Thyroid gland (tissue), 4 donors: ENCODE measurements around the gene UROC1. TPM values are rescaled to one million over a fixed set of nuclear protein-coding genes. Genes with fewer than 3 reads are reported as not detected.

Source experiments
- DNase-seq, 2 donors: peaks; one replicate each; pipeline ENCODE4 v3.0.0-alpha.2; 2019
- H3K27ac ChIP-seq, 3 donors: fragments of 200-600 bp; sonication (generic); 1 replicate in 2 of 3; 2 replicates in 1 of 3; pipeline ENCODE4 v1.5.1; 2016 to 2019; ENCODE audit warnings: mild to moderate bottlenecking in 1 of 3, moderate library complexity in 1 of 3
- H3K27me3 ChIP-seq: fragments of 200-600 bp; sonication (generic); one replicate; pipeline ENCODE4 v1.5.1; 2019
- H3K36me3 ChIP-seq, 2 donors: fragments of 200-600 bp; sonication (generic); one replicate each; pipeline ENCODE4 v1.5.1; 2016 to 2019
- H3K4me1 ChIP-seq, 2 donors: fragments of 200-600 bp; sonication (generic); one replicate each; pipeline ENCODE4 v1.5.1; 2017 to 2019
- H3K4me3 ChIP-seq, 3 donors: fragments of 200-600 bp; sonication (generic); replicated peaks in 1 of 3; 1 replicate in 2 of 3; 2 replicates in 1 of 3; pipeline ENCODE4 v1.5.1; 2016; ENCODE audit warnings: mild to moderate bottlenecking in 1 of 3
- H3K9me3 ChIP-seq: fragments of 200-600 bp; sonication (generic); one replicate; pipeline ENCODE4 v1.5.1; 2017
- POLR2A ChIP-seq, 2 donors: fragments of 450-650 bp; IDR thresholded peaks; one replicate each; pipeline ENCODE4 v1.6.1; 2017; ENCODE audit warnings: antibody characterized with exemption in 2 of 2, mild to moderate bottlenecking in 2 of 2, moderate library complexity in 1 of 2
- WGBS, 2 donors: methylation state at CpG; one replicate each; pipeline ENCODE4 v1.1.5; 2017; 5-methylcytosine and 5-hydroxymethylcytosine counted together
- intact Hi-C: fragments of 100-400 bp; cut with DNase I; formaldehyde crosslinking; loops from one replicate; pipeline ENCODE4 v1.15.1; 2023
- total RNA-seq, 4 donors: library from RNA; depleted of rRNA; stranded (reverse); fragments of >200 nt; gene quantifications; one replicate each; pipeline ENCODE4 v1.2.3, GENCODE V29; 2016
- TF ChIP-seq, protein P1 (sequence below), 6 experiments: fragments of 200-600 bp in 3 of 6; fragments of 450-650 bp in 3 of 6; sonication (generic) in 3 of 6; IDR thresholded peaks; one replicate each; pipeline ENCODE4 v1.5.1; 2016 to 2019; ENCODE audit warnings: antibody characterized with exemption in 6 of 6, mild to moderate bottlenecking in 2 of 6, inconsistent platforms in 1 of 6, moderate library complexity in 1 of 6

UROC1 gene
- total RNA-seq, 4 donors from 2014 or later, result not detected

DNA sequence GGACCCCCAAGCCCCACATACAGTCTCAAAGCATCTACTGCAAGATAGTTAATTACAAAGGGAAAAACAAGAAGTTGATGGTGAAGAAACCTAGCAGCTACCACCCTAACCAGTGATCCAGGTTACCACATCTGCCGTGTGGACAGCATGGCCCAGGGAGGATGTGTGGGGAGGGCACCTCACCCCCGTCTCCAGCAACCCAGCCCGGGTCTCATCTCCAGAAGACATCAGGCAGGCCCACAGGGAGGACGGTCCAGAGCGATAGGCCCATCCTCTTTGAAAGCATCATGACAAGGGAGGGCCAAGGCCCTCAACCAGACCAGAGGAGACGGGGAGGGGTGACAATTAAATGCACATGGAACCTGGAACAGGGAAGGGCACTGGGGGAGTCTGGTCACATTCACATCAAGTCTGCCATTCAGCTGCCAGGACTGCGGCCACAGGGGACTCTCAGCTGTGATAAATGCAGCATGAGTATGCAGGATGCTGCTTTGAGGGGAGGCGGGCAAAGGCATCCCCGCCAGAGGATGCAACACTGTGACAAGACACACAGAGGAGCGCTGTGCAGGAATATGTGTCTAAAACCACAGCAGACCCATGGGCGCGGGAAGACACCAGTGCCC is 60.7 kb downstream of the UROC1 start:
- Histone ChIP-seq H3K27ac (no peak overlapping the region), H3K36me3 (peaks cover 38 to 42% of the 10 kb centered on the region in 2 donors), H3K27me3 (no peaks in the 10 kb centered on the region), H3K4me3 (no peak overlapping the region), H3K4me1 (no peaks in the 10 kb centered on the region), H3K9me3 (no peaks in the 10 kb centered on the region)
- intact Hi-C loops, result no loop called here
- TF ChIP-seq, protein P1, sequence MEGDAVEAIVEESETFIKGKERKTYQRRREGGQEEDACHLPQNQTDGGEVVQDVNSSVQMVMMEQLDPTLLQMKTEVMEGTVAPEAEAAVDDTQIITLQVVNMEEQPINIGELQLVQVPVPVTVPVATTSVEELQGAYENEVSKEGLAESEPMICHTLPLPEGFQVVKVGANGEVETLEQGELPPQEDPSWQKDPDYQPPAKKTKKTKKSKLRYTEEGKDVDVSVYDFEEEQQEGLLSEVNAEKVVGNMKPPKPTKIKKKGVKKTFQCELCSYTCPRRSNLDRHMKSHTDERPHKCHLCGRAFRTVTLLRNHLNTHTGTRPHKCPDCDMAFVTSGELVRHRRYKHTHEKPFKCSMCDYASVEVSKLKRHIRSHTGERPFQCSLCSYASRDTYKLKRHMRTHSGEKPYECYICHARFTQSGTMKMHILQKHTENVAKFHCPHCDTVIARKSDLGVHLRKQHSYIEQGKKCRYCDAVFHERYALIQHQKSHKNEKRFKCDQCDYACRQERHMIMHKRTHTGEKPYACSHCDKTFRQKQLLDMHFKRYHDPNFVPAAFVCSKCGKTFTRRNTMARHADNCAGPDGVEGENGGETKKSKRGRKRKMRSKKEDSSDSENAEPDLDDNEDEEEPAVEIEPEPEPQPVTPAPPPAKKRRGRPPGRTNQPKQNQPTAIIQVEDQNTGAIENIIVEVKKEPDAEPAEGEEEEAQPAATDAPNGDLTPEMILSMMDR (IDR thresholded peaks at IDR 0.05), result no peak
- TF ChIP-seq POLR2A (IDR thresholded peaks at IDR 0.05), result no peak
- DNase-seq, result no peak
- WGBS, 2 donors, result 89 to 92% methylated on average over 12 of the region's 12 CpGs

DNA sequence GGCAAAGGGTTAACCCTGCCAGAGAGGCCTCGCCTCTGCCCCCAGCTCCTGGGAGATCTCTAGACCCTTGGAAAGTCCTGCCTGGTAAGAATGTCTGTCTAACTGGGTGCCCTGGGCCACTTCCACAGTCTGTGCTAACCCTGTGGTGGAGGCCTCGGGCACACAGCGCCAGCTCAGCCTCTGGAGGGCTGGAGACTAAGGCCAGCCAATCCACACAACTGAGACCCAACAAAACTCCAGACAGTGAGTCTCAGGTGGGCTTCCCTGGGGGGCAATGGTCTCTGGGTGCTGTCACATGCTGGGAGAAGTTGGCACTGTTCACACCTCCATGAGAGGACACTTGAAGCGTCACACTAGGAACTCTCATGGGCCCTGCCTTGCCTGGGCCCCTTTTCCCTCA is 61.4 kb downstream of the UROC1 start:
- H3K27ac ChIP-seq, result no peak overlapping the region
- H3K27me3 ChIP-seq, result no peaks in the 10 kb centered on the region
- no peaks in the 10 kb centered on the region for H3K4me1 ChIP-seq
- peaks cover 38 to 42% of the 10 kb centered on the region in 2 donors for H3K36me3 ChIP-seq
- H3K9me3 ChIP-seq, result no peaks in the 10 kb centered on the region
- intact Hi-C loops, result no loop called here
- no peak for DNase-seq
- no peak overlapping the region for H3K4me3 ChIP-seq
- no peak for TF ChIP-seq POLR2A (IDR thresholded peaks at IDR 0.05)
- TF ChIP-seq, protein P1 (IDR thresholded peaks at IDR 0.05), result no peak
- WGBS, 2 donors, result 60 to 81% methylated on average over 3 to 4 of the region's 4 CpGs

DNA sequence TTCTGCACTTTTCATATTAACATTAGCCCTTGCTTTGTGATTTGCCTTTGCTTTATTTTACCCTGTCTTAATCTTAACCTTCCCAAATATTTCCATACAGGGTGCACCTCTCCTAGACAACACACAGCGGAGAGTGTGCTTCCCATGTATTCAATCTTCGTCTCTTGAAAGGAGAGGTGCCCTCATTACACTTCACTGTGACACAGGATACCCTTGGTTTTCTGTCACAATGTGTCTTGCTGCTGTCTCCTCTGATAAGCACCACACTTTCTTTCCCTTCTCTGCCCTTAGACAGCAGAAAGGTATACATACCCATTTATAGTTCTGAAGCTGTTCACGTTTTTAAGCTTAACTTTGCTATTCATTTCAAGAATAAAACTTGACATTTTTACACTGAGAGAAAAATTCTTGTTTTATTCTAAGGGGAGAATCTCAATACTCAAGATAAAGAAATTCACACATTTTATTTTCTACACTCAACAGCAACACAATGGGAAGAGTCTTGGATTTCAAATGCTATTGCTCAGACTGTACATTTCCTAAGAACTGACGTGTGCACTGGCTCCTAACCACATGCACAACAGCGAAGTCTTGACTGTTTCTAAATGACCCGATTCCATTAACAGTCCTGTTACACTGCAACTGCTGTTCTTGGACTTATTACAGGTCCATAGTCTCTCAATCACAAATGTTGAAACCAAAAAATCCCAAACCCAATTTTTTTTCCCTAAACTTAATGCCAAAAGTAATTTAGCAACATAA is 63.0 kb downstream of the UROC1 start:
- TF ChIP-seq, protein P1 (IDR thresholded peaks at IDR 0.05), result no peak
- TF ChIP-seq POLR2A (IDR thresholded peaks at IDR 0.05), result no peak
- intact Hi-C loops, result no loop called here
- no peaks in the 10 kb centered on the region for H3K9me3 ChIP-seq
- no peaks in the 10 kb centered on the region for H3K4me1 ChIP-seq
- no peak overlapping the region for H3K27ac ChIP-seq
- H3K36me3 ChIP-seq, result peaks cover 29% of the 10 kb centered on the region in 2 donors
- no peak overlapping the region for H3K4me3 ChIP-seq
- no peak for DNase-seq
- 95 to 97% methylated on average over 6 of the region's 6 CpGs for WGBS, 2 donors
- H3K27me3 ChIP-seq, result no peaks in the 10 kb centered on the region

DNA sequence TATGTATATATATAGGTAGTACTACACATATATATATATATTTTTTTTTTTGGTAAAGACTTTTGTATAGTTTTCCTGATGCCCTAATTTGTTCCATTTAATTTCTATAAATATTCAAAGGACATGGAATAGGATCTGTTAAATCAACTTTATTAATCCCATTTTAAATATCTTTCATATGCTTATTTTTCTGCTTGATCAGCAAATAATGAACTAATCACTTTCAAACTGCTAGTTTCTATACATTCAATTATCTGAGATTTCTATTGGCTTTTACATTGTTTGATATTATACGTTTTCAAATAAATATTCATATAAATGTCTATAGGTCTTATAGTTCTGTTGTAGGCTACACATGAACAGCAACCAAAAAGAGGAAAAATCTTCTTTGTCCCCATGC is 63.5 kb downstream of the UROC1 start:
- Histone ChIP-seq H3K9me3 (no peaks in the 10 kb centered on the region), H3K27ac (no peak overlapping the region), H3K27me3 (no peaks in the 10 kb centered on the region), H3K4me3 (no peak overlapping the region), H3K4me1 (no peaks in the 10 kb centered on the region), H3K36me3 (peaks cover 23 to 29% of the 10 kb centered on the region in 2 donors)
- DNase-seq, result no peak
- intact Hi-C loops, result no loop called here
- 87 to 95% methylated on average over 1 of the region's 1 CpG for WGBS, 2 donors
- TF ChIP-seq POLR2A (IDR thresholded peaks at IDR 0.05), result no peak
- TF ChIP-seq, protein P1 (IDR thresholded peaks at IDR 0.05), result no peak

DNA sequence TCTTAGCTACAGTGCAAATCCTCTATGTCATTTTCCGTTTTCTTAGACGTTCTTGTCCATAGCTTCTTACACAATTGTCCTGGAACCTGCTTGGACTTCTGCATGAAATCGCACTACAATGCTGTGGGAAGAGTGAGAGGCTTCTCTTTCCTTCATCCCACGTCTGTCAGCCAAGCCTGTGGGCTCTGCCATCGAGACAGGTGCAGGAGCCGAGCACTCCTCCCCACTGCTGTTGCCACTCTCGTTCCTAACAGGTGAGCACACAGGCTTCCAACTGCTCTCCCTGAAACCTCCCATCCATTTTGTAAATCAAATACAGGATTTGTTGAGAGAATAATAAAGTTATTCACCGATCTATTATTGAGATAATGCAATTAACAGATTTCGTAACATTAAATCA is 65.4 kb downstream of the UROC1 start:
- Histone ChIP-seq H3K4me1 (no peaks in the 10 kb centered on the region), H3K27me3 (no peaks in the 10 kb centered on the region), H3K9me3 (no peaks in the 10 kb centered on the region), H3K4me3 (no peak overlapping the region), H3K27ac (no peak overlapping the region), H3K36me3 (peaks cover 17 to 29% of the 10 kb centered on the region in 2 donors)
- WGBS, 2 donors, result 93% methylated on average over 9 of the region's 9 CpGs
- TF ChIP-seq, protein P1 (IDR thresholded peaks at IDR 0.05), result no peak
- no peak for TF ChIP-seq POLR2A (IDR thresholded peaks at IDR 0.05)
- intact Hi-C loops, result no loop called here
- DNase-seq, result no peak
